Esophagus squamous epithelium (tissue), 4 donors: ENCODE data around the gene BBS5.

ENCODE experiments used
- CTCF ChIP-seq, 6 experiments: fragments of 450-650 bp in 4 of 6; fragments of 200-600 bp in 2 of 6; sonication (generic) in 2 of 6; IDR thresholded peaks; one replicate each; pipeline ENCODE4 v1.5.1; 2016 to 2019; ENCODE audit warnings: antibody characterized with exemption in 6 of 6, mild to moderate bottlenecking in 4 of 6, moderate library complexity in 4 of 6
- POLR2A ChIP-seq, 4 donors: fragments of 450-650 bp; IDR thresholded peaks; one replicate each; pipeline ENCODE4 v1.6.1; 2017; ENCODE audit warnings: antibody characterized with exemption in 4 of 4, mild to moderate bottlenecking in 4 of 4, moderate library complexity in 3 of 4

GRCh38 chr2:169464466-169464865 lies 14.8 kb upstream of the BBS5 start:
- TF ChIP-seq CTCF (IDR thresholded peaks at IDR 0.05) (no peak), POLR2A (IDR thresholded peaks at IDR 0.05) (no peak)
